Activated CD8-positive, alpha-beta T cell treated with anti-CD3 and anti-CD28 coated beads, Interleukin-2, amount 10 ng/mL, durations not matched to agents 7 days and 5 days (primary cell): ENCODE data around the gene PIK3R6. TPM values are rescaled to one million over a fixed set of nuclear protein-coding genes. Genes with fewer than 3 reads are reported as not detected.
"Not testable (repeated sequence)": the region's sequence is repeated elsewhere in the genome, so short reads cannot be mapped to it uniquely, and the experiment has no call there.

Experiments used
- ATAC-seq: fragments of 150-1000 bp; cut with Tn5 transposase; one replicate; pipeline ENCODE4 v1.10.0; 2021; ENCODE audit warnings: moderate library complexity
- CTCF ChIA-PET: fragments of 350-600 bp; sonication (Branson Sonifier 250); formaldehyde crosslinking; loops from one replicate; lab custom pipeline; 2021; ENCODE audit warnings: antibody characterized with exemption; lab: Charles Lee
- POLR2A ChIA-PET: fragments of 350-600 bp; sonication (Branson Sonifier 250); formaldehyde crosslinking; loops from one replicate; lab custom pipeline; 2021; ENCODE audit warnings: antibody characterized with exemption; lab: Charles Lee
- DNase-seq: peaks from one replicate; pipeline ENCODE4 v3.0.0-alpha.2; 2020
- H3K27ac Mint-ChIP-seq: one replicate; pipeline ENCODE4 v1.8.0; 2021; ENCODE audit warnings: mild to moderate bottlenecking, mixed read lengths
- H3K27me3 Mint-ChIP-seq: one replicate; pipeline ENCODE4 v1.8.0; 2021; ENCODE audit warnings: low read depth, mixed read lengths
- H3K36me3 Mint-ChIP-seq: one replicate; pipeline ENCODE4 v1.8.0; 2021; ENCODE audit warnings: low read depth, mixed read lengths
- H3K4me1 Mint-ChIP-seq: one replicate; pipeline ENCODE4 v1.8.0; 2021; ENCODE audit warnings: low read depth, mixed read lengths
- H3K4me3 Mint-ChIP-seq: one replicate; pipeline ENCODE4 v1.8.0; 2021; ENCODE audit warnings: mild to moderate bottlenecking, mixed read lengths
- H3K9me3 Mint-ChIP-seq: one replicate; pipeline ENCODE4 v1.8.0; 2022; ENCODE audit warnings: mixed read lengths; ENCODE audit not compliant: insufficient read depth
- total RNA-seq, 2 experiments: library from RNA; stranded (reverse); gene quantifications; one replicate each; pipeline ENCODE4 v1.2.3, GENCODE V29; 2021

Gene PIK3R6
- total RNA-seq, 2 experiments from 2014 or later, result 18.3 to 20.7 TPM

DNA sequence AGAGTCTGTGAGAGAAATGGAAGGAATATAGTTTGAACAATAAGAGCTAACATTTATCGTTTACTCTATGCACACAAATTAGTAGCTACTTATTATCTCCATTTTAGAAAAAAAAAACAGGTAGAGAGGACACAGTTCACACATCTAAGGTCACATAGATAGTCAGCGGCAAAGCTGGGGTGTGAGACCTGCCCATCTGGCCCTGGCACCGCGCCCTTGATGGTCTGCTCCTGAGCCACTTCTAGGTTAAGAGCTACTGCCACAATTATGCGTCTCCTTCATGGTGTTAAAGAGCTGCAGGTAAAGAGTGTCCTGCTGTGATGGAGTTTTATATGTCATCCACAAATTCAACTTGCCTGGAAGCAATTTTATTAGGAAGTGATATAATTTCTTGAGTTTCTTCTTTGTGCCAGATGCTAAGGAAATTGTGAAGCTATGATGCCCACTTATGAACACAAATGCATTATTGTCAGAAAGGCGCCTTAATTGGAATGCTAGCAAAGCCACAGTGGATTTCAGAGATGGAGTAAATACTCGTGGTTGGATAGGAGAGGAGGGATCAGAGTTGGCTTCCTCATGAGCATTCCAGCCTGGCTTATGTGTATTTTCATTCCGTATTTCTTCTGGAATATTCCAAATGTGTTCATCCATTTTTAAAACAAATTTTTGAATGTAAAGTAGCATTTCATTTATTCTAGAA lies 47.0 kb downstream of the PIK3R6 start:
- H3K4me1 Mint-ChIP-seq, result no peaks in the 10 kb centered on the region
- no peak overlapping the region for H3K27ac Mint-ChIP-seq
- H3K9me3 Mint-ChIP-seq, result peaks cover 10% of the 10 kb centered on the region
- DNase-seq, result no peak
- ChIA-PET CTCF (interaction anchor here (0.9 to 1.2 kb wide), 2 partner anchors 13 to 35 kb away, joined by 3 to 4 read pairs; no protein-coding TSS in a partner anchor), POLR2A (interaction anchor here (0.6 kb wide), 1 partner anchor 199 kb away, joined by 3 read pairs; no protein-coding TSS in a partner anchor)
- H3K27me3 Mint-ChIP-seq, result no peaks in the 10 kb centered on the region
- no peak for ATAC-seq
- H3K4me3 Mint-ChIP-seq, result no peak overlapping the region
- H3K36me3 Mint-ChIP-seq, result peaks cover 41% of the 10 kb centered on the region

DNA sequence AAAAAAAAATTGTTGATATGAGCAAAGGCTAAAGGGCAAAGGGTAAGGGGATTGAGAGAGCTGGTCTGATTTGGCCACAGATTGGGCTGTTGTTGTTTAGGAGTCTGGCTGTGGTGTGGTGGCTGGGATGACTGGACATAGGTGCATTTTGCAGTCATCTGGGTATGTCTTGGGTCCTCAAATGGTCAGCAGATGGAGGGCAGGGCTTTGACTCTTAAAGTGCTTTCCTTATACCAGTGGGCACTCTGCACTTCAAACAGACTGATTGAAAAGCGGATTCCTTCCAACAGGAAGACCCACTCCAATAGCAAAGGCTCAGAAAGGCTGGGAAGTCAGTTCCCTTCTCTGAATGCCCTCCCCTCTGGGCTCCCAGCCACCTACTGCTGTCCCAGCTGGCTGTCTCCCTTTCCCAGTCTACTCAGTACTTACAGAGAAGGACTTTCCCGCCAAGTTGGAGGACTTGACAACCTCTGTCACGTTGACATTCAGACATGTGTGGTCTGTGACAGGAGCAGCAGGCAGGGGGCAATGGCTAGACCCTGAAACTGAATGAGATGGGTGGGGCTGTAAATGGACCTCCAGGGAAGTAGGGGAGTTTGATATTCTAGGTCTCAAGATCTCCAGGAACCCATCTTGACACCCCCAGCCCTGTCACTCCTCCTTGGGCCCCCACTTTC lies 48.7 kb downstream of the PIK3R6 start:
- Mint-ChIP-seq H3K36me3 (peaks cover 38% of the 10 kb centered on the region), H3K27me3 (no peaks in the 10 kb centered on the region), H3K4me3 (no peak overlapping the region), H3K4me1 (no peaks in the 10 kb centered on the region), H3K27ac (no peak overlapping the region), H3K9me3 (peaks cover 2% of the 10 kb centered on the region)
- POLR2A ChIA-PET, result no interaction called here
- DNase-seq (no peak), ATAC-seq (no peak)
- CTCF ChIA-PET, result no interaction called here

GRCh38 chr17:8818047-8818446 lies 49.4 kb downstream of the PIK3R6 start:
- Mint-ChIP-seq H3K9me3 (peaks cover 10% of the 10 kb centered on the region), H3K27ac (no peak overlapping the region), H3K4me1 (no peaks in the 10 kb centered on the region), H3K27me3 (no peaks in the 10 kb centered on the region), H3K4me3 (no peak overlapping the region), H3K36me3 (peaks cover 38% of the 10 kb centered on the region)
- ChIA-PET POLR2A (no interaction called here), CTCF (no interaction called here)
- ATAC-seq, result no peak
- DNase-seq, result no peak

GRCh38 chr17:8806926-8807550 lies 60.4 kb downstream of the PIK3R6 start:
- DNase-seq, result no peak

GRCh38 chr17:8806253-8806925 lies 61.1 kb downstream of the PIK3R6 start:
- CTCF ChIA-PET, result interaction anchor here (0.7 to 1.6 kb wide), 2 partner anchors 21 kb away, joined by 3 to 5 read pairs; no protein-coding TSS in a partner anchor
- POLR2A ChIA-PET, result no interaction called here
- no peak for DNase-seq
- no peak overlapping the region for H3K27ac Mint-ChIP-seq
- no peaks in the 10 kb centered on the region for H3K9me3 Mint-ChIP-seq
- H3K4me1 Mint-ChIP-seq, result peaks cover 18% of the 10 kb centered on the region
- H3K4me3 Mint-ChIP-seq, result no peak overlapping the region
- no peaks in the 10 kb centered on the region for H3K27me3 Mint-ChIP-seq
- peaks cover 53% of the 10 kb centered on the region for H3K36me3 Mint-ChIP-seq
- ATAC-seq, result no peak

More at GRCh38 chr17:8806926-8807550, 60.4 kb downstream of the PIK3R6 start:
- Mint-ChIP-seq H3K27ac (no peak overlapping the region), H3K4me3 (no peak overlapping the region), H3K9me3 (no peaks in the 10 kb centered on the region), H3K36me3 (peaks cover 56% of the 10 kb centered on the region), H3K4me1 (peaks cover 18% of the 10 kb centered on the region), H3K27me3 (no peaks in the 10 kb centered on the region)
- POLR2A ChIA-PET, result no interaction called here
- ATAC-seq, result no peak
- CTCF ChIA-PET, result interaction anchor here (1.5 to 1.7 kb wide), 4 partner anchors 13 to 191 kb away, joined by 3 to 6 read pairs (median 4); no protein-coding TSS in a partner anchor

GRCh38 chr17:8805396-8805795 lies 62.1 kb downstream of the PIK3R6 start:
- ATAC-seq, DNase-seq, H3K4me3 Mint-ChIP-seq, POLR2A ChIA-PET, H3K9me3 Mint-ChIP-seq, H3K27ac Mint-ChIP-seq, H3K27me3 Mint-ChIP-seq: not testable (repeated sequence)
- CTCF ChIA-PET, result interaction anchor here (0.7 to 0.8 kb wide), 2 partner anchors 20 kb away, joined by 3 to 4 read pairs; no protein-coding TSS in a partner anchor
- Mint-ChIP-seq H3K4me1 (peaks cover 18% of the 10 kb centered on the region), H3K36me3 (peaks cover 46% of the 10 kb centered on the region)

- Mint-ChIP-seq H3K9me3 (no peaks in the 10 kb centered on the region), H3K4me1 (peaks cover 18% of the 10 kb centered on the region), H3K27me3 (no peaks in the 10 kb centered on the region), H3K36me3 (peaks cover 37% of the 10 kb centered on the region), H3K4me3 (no peak overlapping the region), H3K27ac (no peak overlapping the region)
- DNase-seq (no peak), ATAC-seq (no peak)
- POLR2A ChIA-PET, result no interaction called here
- CTCF ChIA-PET, result interaction anchor here (0.7 to 1.7 kb wide), 5 partner anchors 18 to 194 kb away, joined by 3 to 6 read pairs (median 4); no protein-coding TSS in a partner anchor
Measured at GRCh38 chr17:8803531-8804420, 63.7 kb downstream of the PIK3R6 start.

DNA sequence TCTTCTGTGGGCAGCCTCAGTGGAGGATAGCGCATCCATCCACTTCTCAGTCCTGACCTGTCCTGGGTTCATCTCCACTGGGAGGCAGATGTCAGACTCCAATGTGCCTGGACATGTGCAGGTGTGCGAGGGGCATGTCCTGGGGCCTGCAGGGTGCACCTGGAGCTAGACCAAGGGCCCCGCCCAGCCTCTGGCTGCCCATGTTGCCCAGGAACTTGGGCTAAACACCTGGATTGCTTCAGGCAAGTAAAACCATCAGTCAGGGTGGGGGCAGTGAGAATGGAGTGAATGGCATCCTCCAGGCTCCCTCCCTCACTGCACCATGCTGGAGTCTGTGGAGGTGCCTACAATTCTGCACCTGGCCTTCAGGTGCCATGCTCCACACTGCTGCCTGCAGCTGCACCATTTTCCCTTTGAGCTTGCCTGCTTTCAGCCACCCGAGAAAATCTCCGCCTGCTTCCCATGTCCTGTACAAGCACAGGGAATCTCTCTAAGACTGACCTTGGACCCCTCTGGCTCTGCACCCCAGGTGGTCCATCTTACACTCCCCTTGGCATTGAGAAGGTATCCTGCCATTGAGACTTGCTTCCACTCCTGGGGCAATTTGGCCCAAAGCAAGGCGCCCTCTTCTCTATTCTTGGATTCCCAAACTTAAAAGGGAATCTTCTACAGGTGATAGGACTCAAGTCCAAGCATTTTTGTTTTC lies 66.2 kb downstream of the PIK3R6 start:
- Mint-ChIP-seq H3K4me1 (peaks cover 9% of the 10 kb centered on the region), H3K36me3 (peaks cover 21% of the 10 kb centered on the region)
- POLR2A ChIA-PET, result no interaction called here

GRCh38 chr17:8800656-8801055 lies 66.8 kb downstream of the PIK3R6 start:
- DNase-seq (no peak), ATAC-seq (no peak)
- H3K4me1 Mint-ChIP-seq, result peaks cover 4% of the 10 kb centered on the region
- H3K4me3 Mint-ChIP-seq, result no peak overlapping the region
- no peaks in the 10 kb centered on the region for H3K27me3 Mint-ChIP-seq
- ChIA-PET CTCF (interaction anchor here (1.5 kb wide), 1 partner anchor 197 kb away, joined by 5 read pairs; no protein-coding TSS in a partner anchor), POLR2A (no interaction called here)
- no peak overlapping the region for H3K27ac Mint-ChIP-seq
- no peaks in the 10 kb centered on the region for H3K9me3 Mint-ChIP-seq
- H3K36me3 Mint-ChIP-seq, result peaks cover 21% of the 10 kb centered on the region

More for the DNA sequence above, 66.2 kb downstream of the PIK3R6 start:
- DNase-seq (no peak), ATAC-seq (no peak)
- CTCF ChIA-PET, result interaction anchor here (1.5 kb wide), 1 partner anchor 197 kb away, joined by 5 read pairs; no protein-coding TSS in a partner anchor
- no peaks in the 10 kb centered on the region for H3K9me3 Mint-ChIP-seq
- no peak overlapping the region for H3K27ac Mint-ChIP-seq
- H3K27me3 Mint-ChIP-seq, result no peaks in the 10 kb centered on the region
- H3K4me3 Mint-ChIP-seq, result no peak overlapping the region

GRCh38 chr17:8799570-8800212 lies 67.8 kb downstream of the PIK3R6 start:
- no peaks in the 10 kb centered on the region for H3K4me1 Mint-ChIP-seq
- H3K36me3 Mint-ChIP-seq, result peaks cover 21% of the 10 kb centered on the region
- DNase-seq, result no peak
- no peaks in the 10 kb centered on the region for H3K9me3 Mint-ChIP-seq
- no peak overlapping the region for H3K4me3 Mint-ChIP-seq
- H3K27me3 Mint-ChIP-seq, result no peaks in the 10 kb centered on the region
- CTCF ChIA-PET, result interaction anchor here (0.7 to 1.5 kb wide), 3 partner anchors 14 to 198 kb away, joined by 3 to 5 read pairs (median 4); no protein-coding TSS in a partner anchor
- no peak for ATAC-seq
- POLR2A ChIA-PET, result no interaction called here
- no peak overlapping the region for H3K27ac Mint-ChIP-seq
